GM12892 (cell line): Measurements from ENCODE around the gene RGS11.

Experiments
- POLR2AphosphoS5 ChIP-seq: IDR thresholded peaks from 2 replicates; pipeline ENCODE4 v1.6.1; 2011; ENCODE audit warnings: low read depth, low read length, control low read depth
- TAF1 ChIP-seq: IDR thresholded peaks from 2 replicates; pipeline ENCODE4 v1.6.1; 2011; ENCODE audit warnings: low read depth, mild to moderate bottlenecking, control low read depth, low read length, borderline replicate concordance

GRCh38 chr16:269061-269796, 6.5 kb downstream of the RGS11 start:
- TF ChIP-seq TAF1 (no peak), POLR2AphosphoS5 (no peak)
